SK-N-SH (cell line): ENCODE measurements around the gene TSPAN8. TPM values are rescaled to one million over a fixed set of nuclear protein-coding genes. Genes with fewer than 3 reads are reported as not detected.

Source experiments
- CTCF ChIA-PET: fragments of 300-600, 350-600 bp; formaldehyde crosslinking; extraction: SDS; loops from one replicate; lab custom pipeline; 2021; lab: Yijun Ruan, JAX
- POLR2A ChIA-PET: fragments of 350-600 bp; sonication (Branson Sonifier 250); formaldehyde crosslinking; extraction: SDS; loops from one replicate; lab custom pipeline; 2020; ENCODE audit warnings: antibody characterized with exemption, inconsistent platforms; lab: Yijun Ruan, JAX
- DNase-seq: peaks from one replicate; pipeline ENCODE4 v3.0.0; 2012
- H2AFZ ChIP-seq: fragments of 200-600 bp; sonication (generic); 2 replicates; pipeline ENCODE4 v1.8.1; 2016; ENCODE audit warnings: antibody characterized with exemption, mild to moderate bottlenecking, low read depth
- H3F3A ChIP-seq: fragments of 200-600 bp; sonication (generic); replicated peaks from 2 replicates; pipeline ENCODE3; 2016; ENCODE audit warnings: antibody characterized with exemption, mild to moderate bottlenecking; ENCODE audit not compliant: insufficient read depth
- H3K27ac ChIP-seq, 2 experiments: fragments of 200-500 bp in 1 of 2; fragments of 200-600 bp in 1 of 2; sonication (Bioruptor generic) in 1 of 2; sonication (generic), shearing (Covaris generic) in 1 of 2; 2 replicates each; pipeline versions ENCODE4 v1.5.1 to v1.6.1; 2014 to 2016; ENCODE audit warnings: low read depth in 2 of 2, inconsistent platforms in 1 of 2, low read length in 1 of 2, mild to moderate bottlenecking in 1 of 2, mixed read lengths in 1 of 2
- H3K27me3 ChIP-seq: fragments of 200-600 bp; sonication (generic), shearing (Covaris generic); 2 replicates; pipeline ENCODE4 v1.6.1; 2016; ENCODE audit warnings: mixed run types; ENCODE audit not compliant: insufficient read depth
- H3K36me3 ChIP-seq, 2 experiments: fragments of 200-500 bp in 1 of 2; fragments of 200-600 bp in 1 of 2; sonication (Bioruptor generic) in 1 of 2; sonication (generic) in 1 of 2; replicated peaks in 1 of 2; 2 replicates each; pipeline versions ENCODE3 to v1.5.1; 2014 to 2016; ENCODE audit warnings: low read length in 1 of 2, mild to moderate bottlenecking in 1 of 2; ENCODE audit not compliant: insufficient read depth in 2 of 2, control insufficient read depth in 1 of 2
- H3K4me1 ChIP-seq, 2 experiments: fragments of 200-500 bp in 1 of 2; fragments of 200-600 bp in 1 of 2; sonication (Bioruptor generic) in 1 of 2; sonication (generic), shearing (Covaris generic) in 1 of 2; 2 replicates each; pipeline versions ENCODE4 v1.5.1 to v1.6.1; 2014 to 2016; ENCODE audit warnings: low read depth in 1 of 2, low read length in 1 of 2, mixed run types in 1 of 2; ENCODE audit not compliant: insufficient read depth in 2 of 2, control insufficient read depth in 1 of 2
- H3K4me2 ChIP-seq: fragments of 200-600 bp; sonication (generic), shearing (Covaris generic); 2 replicates; pipeline ENCODE4 v1.6.1; 2017; ENCODE audit warnings: mixed run types
- H3K4me3 ChIP-seq, 2 experiments: fragments of 200-500 bp in 1 of 2; fragments of 200-600 bp in 1 of 2; sonication (Bioruptor generic) in 1 of 2; sonication (generic), shearing (Covaris generic) in 1 of 2; 2 replicates each; pipeline versions ENCODE4 v1.5.1 to v1.8.1; 2014 to 2016; ENCODE audit warnings: low read depth in 2 of 2, inconsistent platforms in 1 of 2, low read length in 1 of 2, mild to moderate bottlenecking in 1 of 2, mixed read lengths in 1 of 2, moderate library complexity in 1 of 2
- H3K79me2 ChIP-seq: fragments of 200-600 bp; sonication (generic); 2 replicates; pipeline ENCODE4 v1.8.1; 2017; ENCODE audit warnings: mild to moderate bottlenecking; ENCODE audit not compliant: insufficient read depth
- H3K9ac ChIP-seq: fragments of 200-600 bp; sonication (generic); 2 replicates; pipeline ENCODE4 v1.6.1; 2017; ENCODE audit warnings: mixed run types
- H3K9me2 ChIP-seq: fragments of 200-600 bp; sonication (generic); 2 replicates; pipeline ENCODE4 v1.6.1; 2017; ENCODE audit warnings: mixed run types
- H3K9me3 ChIP-seq: fragments of 200-600 bp; sonication (generic); 2 replicates; pipeline ENCODE4 v1.6.1; 2017; ENCODE audit warnings: mixed run types, mild to moderate bottlenecking, moderate library complexity
- H4K20me1 ChIP-seq: fragments of 200-600 bp; sonication (generic); 2 replicates; pipeline ENCODE4 v1.6.1; 2017; ENCODE audit warnings: mild to moderate bottlenecking, mixed run types; ENCODE audit not compliant: insufficient read depth
- CHD2 ChIP-seq: fragments of 150-350 bp; IDR thresholded peaks from 2 replicates; pipeline ENCODE4 v1.6.1; 2018; ENCODE audit warnings: low read length; ENCODE audit not compliant: partially characterized antibody
- CTCF ChIP-seq: fragments of 200-600 bp; sonication (generic); IDR thresholded peaks from 2 replicates; pipeline ENCODE4 v1.6.1; 2017; ENCODE audit warnings: antibody characterized with exemption, mild to moderate bottlenecking, moderate library complexity
- EP300 ChIP-seq, 2 experiments: IDR thresholded peaks; 2 replicates each; pipeline versions ENCODE4 v1.4.0 to v1.6.1; 2012; ENCODE audit warnings: borderline replicate concordance in 1 of 2, low read depth in 1 of 2, low read length in 1 of 2
- FOSL2 ChIP-seq: IDR thresholded peaks from 2 replicates; pipeline ENCODE4 v1.4.0; 2012; ENCODE audit warnings: low read depth, mild to moderate bottlenecking, moderate library complexity, borderline replicate concordance
- FOXJ3 ChIP-seq: sonication (generic); formaldehyde crosslinking; IDR thresholded peaks from 2 replicates; pipeline ENCODE4 v1.5.1; 2020; ENCODE audit warnings: mild to moderate bottlenecking, missing genetic modification reagents
- FOXM1 ChIP-seq: IDR thresholded peaks from 2 replicates; pipeline ENCODE4 v1.4.0; 2012; ENCODE audit warnings: low read depth, mild to moderate bottlenecking
- GATA2 ChIP-seq: sonication (generic); formaldehyde crosslinking; IDR thresholded peaks from 2 replicates; pipeline ENCODE4 v1.5.0; 2020; ENCODE audit warnings: mild to moderate bottlenecking, missing genetic modification reagents
- IRF3 ChIP-seq: fragments of 150-350 bp; IDR thresholded peaks from 2 replicates; pipeline ENCODE4 v1.6.1; 2016; ENCODE audit warnings: mild to moderate bottlenecking, low read depth, low read length
- MXI1 ChIP-seq: IDR thresholded peaks from 2 replicates; pipeline ENCODE4 v1.6.1; 2012; ENCODE audit warnings: mild to moderate bottlenecking, low read depth, low read length, improper control_type of control experiment
- PBX3 ChIP-seq: IDR thresholded peaks from 2 replicates; pipeline ENCODE4; 2012
- RAD21 ChIP-seq: IDR thresholded peaks from 2 replicates; pipeline ENCODE4 v1.6.1; 2012; ENCODE audit warnings: mild to moderate bottlenecking, low read length
- RCOR1 ChIP-seq: fragments of 150-350 bp; IDR thresholded peaks from 2 replicates; pipeline ENCODE4 v1.6.1; 2017; ENCODE audit warnings: antibody characterized with exemption, low read length
- SMC3 ChIP-seq: IDR thresholded peaks from 2 replicates; pipeline ENCODE4 v1.6.1; 2012; ENCODE audit warnings: low read depth, low read length, improper control_type of control experiment
- TAF1 ChIP-seq: IDR thresholded peaks from 2 replicates; pipeline ENCODE4 v1.6.1; 2012; ENCODE audit warnings: low read depth, mild to moderate bottlenecking, low read length, moderate library complexity, borderline replicate concordance
- TCF12 ChIP-seq: IDR thresholded peaks from 2 replicates; pipeline ENCODE4 v1.4.0; 2012
- USF1 ChIP-seq: IDR thresholded peaks from 2 replicates; pipeline ENCODE4 v1.4.0; 2012; ENCODE audit warnings: low read depth, borderline replicate concordance
- whole genome bisulfite sequencing: methylation state at CpG from one replicate; pipeline ENCODE4 v1.1.6; 2017; ENCODE audit warnings: low lambda C conversion rate; 5-methylcytosine and 5-hydroxymethylcytosine counted together
- polyA plus RNA-seq, 3 experiments: library from polyadenylated mRNA; depleted of rRNA; stranded (reverse); fragments of >200 nt; gene quantifications; 2 replicates each; pipeline ENCODE4 v1.2.3, GENCODE V29; 2012

Gene TSPAN8
- polyA plus RNA-seq, 1 of the 3 experiments (the other 2 are of a cell fraction), result 0.31 TPM

- H3K79me2 ChIP-seq, result no peaks in the 10 kb centered on the region
- no peaks in the 10 kb centered on the region for H3K27me3 ChIP-seq
- no peaks in the 10 kb centered on the region for H3K36me3 ChIP-seq
- no peaks in the 10 kb centered on the region for H4K20me1 ChIP-seq
- TF ChIP-seq SMC3 (no peak), EP300 (IDR thresholded peaks at IDR 0.05; ENCODE audit: borderline replicate concordance in 1 of 2, low read depth in 1 of 2, low read length in 1 of 2) (no peak), CHD2 (no peak), FOXM1 (no peak), IRF3 (no peak), TCF12 (no peak), FOSL2 (no peak), USF1 (no peak), RCOR1 (no peak), CTCF (no peak), MXI1 (no peak), TAF1 (no peak), PBX3 (no peak), RAD21 (no peak), GATA2 (CRISPR knock-in tag) (no peak), FOXJ3 (CRISPR knock-in tag) (no peak)
- TF ChIP-seq, all 33 proteins: peak for 0
- H3F3A ChIP-seq, result no peaks in the 10 kb centered on the region
- H3K9ac ChIP-seq, result no peak overlapping the region
- H3K27ac ChIP-seq, result no peak overlapping the region; a peak in 2 of 4 replicates
- H3K9me3 ChIP-seq, result no peaks in the 10 kb centered on the region
- 12% methylated on average over 2 of the region's 2 CpGs for WGBS
- H3K4me2 ChIP-seq, result no peak overlapping the region
- ChIA-PET CTCF (interaction anchor here (1.5 kb wide), 1 partner anchor 11 kb away, joined by 3 read pairs; no protein-coding TSS in a partner anchor), POLR2A (no interaction called here)
- H3K4me1 ChIP-seq, result peaks cover 0 to 4% of the 10 kb centered on the region in 2 experiments; a peak in 3 of 4 replicates
- no peak overlapping the region for H2AFZ ChIP-seq
- DNase-seq, result peak; percentile 17
- H3K4me3 ChIP-seq, result no peak overlapping the region
- no peaks in the 10 kb centered on the region for H3K9me2 ChIP-seq
Observed at GRCh38 chr12:71125515-71125914, 32.3 kb downstream of the TSPAN8 start.
